GM10266 (cell line): ENCODE measurements around the gene SCTR.

Source experiments
- DNase-seq: peaks from one replicate; pipeline ENCODE4 v3.0.0; 2012; ENCODE audit errors: extremely low spot score
- CTCF ChIP-seq: IDR thresholded peaks from 2 replicates; pipeline ENCODE4 v1.5.1; 2012; ENCODE audit warnings: mild to moderate bottlenecking, low read depth; ENCODE audit not compliant: control insufficient read depth, insufficient read depth; ENCODE audit errors: missing control alignments

Gene SCTR

GRCh38 chr2:119424284-119425118 is 99.8 kb downstream of the SCTR start:
- no peak for TF ChIP-seq CTCF
- DNase-seq, result no peak

- DNase-seq, result no peak
- no peak for TF ChIP-seq CTCF
Observed at GRCh38 chr2:119423811-119424210, 100.5 kb downstream of the SCTR start.

GRCh38 chr2:119423108-119423444 is 101.2 kb downstream of the SCTR start:
- TF ChIP-seq CTCF, result no peak
- DNase-seq, result no peak

- DNase-seq, result no peak
- no peak for TF ChIP-seq CTCF
Observed at GRCh38 chr2:119422360-119423107, 101.7 kb downstream of the SCTR start.

- DNase-seq, result no peak
- TF ChIP-seq CTCF, result no peak
Observed at GRCh38 chr2:119421741-119422140, 102.5 kb downstream of the SCTR start.

- no peak for DNase-seq
- TF ChIP-seq CTCF, result no peak
Observed at GRCh38 chr2:119421304-119421703, 103.0 kb downstream of the SCTR start.
